ENCODE data around the gene ACSS1. TPM values are rescaled to one million over a fixed set of nuclear protein-coding genes. Genes with fewer than 3 reads are reported as not detected.

Gene ACSS1
- total RNA-seq, 1 experiment from 2014 or later, result 0.61 TPM

GRCh38 chr20:25000268-25000801 is 57.6 kb downstream of the ACSS1 start:
- Histone ChIP-seq H3K79me1 (ENCODE audit: insufficient read depth, low read depth, low read length, poor library complexity, severe bottlenecking) (no peaks in the 10 kb centered on the region), H2BK5ac (ENCODE audit: insufficient read length, low read length) (no peak overlapping the region), H2BK120ac (ENCODE audit: low read depth, low read length, poor library complexity, severe bottlenecking) (no peak overlapping the region), H3K4me2 (ENCODE audit: insufficient read depth, insufficient read length, low read length) (no peak overlapping the region), H2AK5ac (ENCODE audit: insufficient read length, low read length) (no peak overlapping the region), H3K23ac (ENCODE audit: insufficient read length, low read depth, low read length) (no peak overlapping the region), H3K9ac (ENCODE audit: extremely low read depth, insufficient read length, low read length) (no peak overlapping the region), H2BK15ac (ENCODE audit: low read depth, low read length) (no peak overlapping the region), H3K27ac (ENCODE audit: insufficient read length, low read depth, low read length) (no peak overlapping the region), H4K91ac (ENCODE audit: insufficient read length, low read depth, low read length) (no peak overlapping the region), H2AFZ (ENCODE audit: low read length) (no peak overlapping the region), H3K23me2 (ENCODE audit: insufficient read length, low read depth, low read length, poor library complexity, severe bottlenecking) (no peaks in the 10 kb centered on the region), H3K18ac (ENCODE audit: insufficient read length, low read depth, low read length) (no peak overlapping the region), H4K20me1 (ENCODE audit: control insufficient read depth, insufficient read depth, insufficient read length) (no peaks in the 10 kb centered on the region), H3K14ac (ENCODE audit: insufficient read depth, low read length) (no peak overlapping the region), H3K56ac (ENCODE audit: insufficient read length, low read depth, low read length) (no peak overlapping the region), H4K8ac (replicated peaks; ENCODE audit: insufficient read length, low read depth, low read length) (no peak overlapping the region), H4K5ac (ENCODE audit: insufficient read length, low read depth, low read length) (no peak overlapping the region), H3K79me2 (ENCODE audit: insufficient read depth, low read length) (no peaks in the 10 kb centered on the region), H3K27me3 (ENCODE audit: insufficient read depth, low read length) (no peaks in the 10 kb centered on the region), H3K4me1 (ENCODE audit: insufficient read depth, low read length) (no peaks in the 10 kb centered on the region), H3K9me3 (ENCODE audit: control insufficient read depth, low read depth, low read length) (no peaks in the 10 kb centered on the region), H3K4ac (ENCODE audit: low read depth, low read length) (no peak overlapping the region), H2BK12ac (ENCODE audit: insufficient read length, low read depth, low read length) (no peak overlapping the region), H3T11ph (ENCODE audit: low read length) (no peak overlapping the region), H2BK20ac (ENCODE audit: low read depth, low read length, poor library complexity, severe bottlenecking) (no peak overlapping the region)
- Mint-ChIP-seq H3K27ac (no peak overlapping the region), H3K4me3 (no peak overlapping the region), H3K4me1 (peaks cover 7% of the 10 kb centered on the region in 2 experiments; a peak in 3 of 4 replicates), H3K27me3 (ENCODE audit: low read depth) (peaks cover 49% of the 10 kb centered on the region), H3K36me3 (ENCODE audit: insufficient read depth in 1 of 3, low read depth in 3 of 3) (no peaks in the 10 kb centered on the region), H3K9me3 (peaks cover 0 to 3% of the 10 kb centered on the region in 2 experiments; a peak in 2 of 5 replicates)
- no CpG with 5 or more reads among the region's 4 CpGs for WGBS (ENCODE audit: extremely low coverage, insufficient read length, low lambda C conversion rate)
- DNase-seq, result peak; percentile 8
- no peak for TF ChIP-seq CTCF (conservative IDR thresholded peaks at IDR 0.05)

All from H9 (cell line).